ENCODE results near the gene SLC25A12. TPM values are rescaled to one million over a fixed set of nuclear protein-coding genes. Genes with fewer than 3 reads are reported as not detected.
"Not testable (repeated sequence)": the region's sequence is repeated elsewhere in the genome, so short reads cannot be mapped to it uniquely, and the experiment has no call there.

SLC25A12 gene
- total and polyA plus RNA-seq, 10 donors = 9.8 to 25.9 (median 17.8) TPM

DNA sequence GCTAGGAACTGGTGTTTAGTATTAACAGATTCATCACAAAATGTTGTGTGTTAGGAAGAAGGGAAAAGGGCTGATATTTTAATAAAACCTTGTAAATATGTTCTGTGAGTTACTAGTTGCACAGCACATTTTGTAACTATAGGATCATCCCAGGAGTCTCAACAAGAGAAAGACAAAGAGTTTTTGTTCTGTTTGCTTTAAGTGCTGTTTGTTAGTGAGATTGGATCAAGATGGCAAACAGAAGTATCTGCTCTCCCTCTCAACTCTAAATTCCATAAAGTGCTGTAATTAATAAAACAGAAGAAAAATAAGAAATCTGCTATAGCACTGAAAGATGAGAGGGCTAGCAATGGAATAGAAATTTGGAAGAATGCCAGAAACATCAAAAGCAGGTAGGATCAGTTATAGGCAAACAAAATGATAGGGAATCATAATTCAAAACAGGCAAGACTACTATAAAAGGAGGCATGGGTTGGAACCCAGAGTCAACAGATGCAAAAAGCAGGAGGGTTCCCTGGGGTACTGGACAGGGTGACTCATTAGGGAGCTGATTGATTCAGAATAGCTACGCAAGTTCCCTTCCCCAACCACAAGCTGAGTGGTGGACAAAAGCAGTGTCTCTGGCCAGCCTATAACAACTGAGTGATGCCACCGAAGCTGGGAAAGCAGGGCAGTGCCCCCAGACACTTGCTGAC is 131.0 kb downstream of the SLC25A12 start:
- intact Hi-C loops (cut with DNase I; ENCODE audit: low total_unique reads) = no loop called here
- 87 to 96% (median 94%) methylated on average over 2 of the region's 2 CpGs for WGBS, 5 donors
- Histone ChIP-seq H3K4me1 (no peaks in the 10 kb centered on the region), H3K27ac (no peak overlapping the region), H3K27me3 (replicated peaks in 1 of 7) (no peaks in the 10 kb centered on the region), H3K36me3 (peaks cover 0 to 51% (median 12%) of the 10 kb centered on the region in 6 donors), H3K4me3 (no peak overlapping the region), H3K9me3 (peaks cover 0 to 10% (median 0%) of the 10 kb centered on the region in 8 donors)
- DNase-seq = no peak
- TF ChIP-seq, protein P1, sequence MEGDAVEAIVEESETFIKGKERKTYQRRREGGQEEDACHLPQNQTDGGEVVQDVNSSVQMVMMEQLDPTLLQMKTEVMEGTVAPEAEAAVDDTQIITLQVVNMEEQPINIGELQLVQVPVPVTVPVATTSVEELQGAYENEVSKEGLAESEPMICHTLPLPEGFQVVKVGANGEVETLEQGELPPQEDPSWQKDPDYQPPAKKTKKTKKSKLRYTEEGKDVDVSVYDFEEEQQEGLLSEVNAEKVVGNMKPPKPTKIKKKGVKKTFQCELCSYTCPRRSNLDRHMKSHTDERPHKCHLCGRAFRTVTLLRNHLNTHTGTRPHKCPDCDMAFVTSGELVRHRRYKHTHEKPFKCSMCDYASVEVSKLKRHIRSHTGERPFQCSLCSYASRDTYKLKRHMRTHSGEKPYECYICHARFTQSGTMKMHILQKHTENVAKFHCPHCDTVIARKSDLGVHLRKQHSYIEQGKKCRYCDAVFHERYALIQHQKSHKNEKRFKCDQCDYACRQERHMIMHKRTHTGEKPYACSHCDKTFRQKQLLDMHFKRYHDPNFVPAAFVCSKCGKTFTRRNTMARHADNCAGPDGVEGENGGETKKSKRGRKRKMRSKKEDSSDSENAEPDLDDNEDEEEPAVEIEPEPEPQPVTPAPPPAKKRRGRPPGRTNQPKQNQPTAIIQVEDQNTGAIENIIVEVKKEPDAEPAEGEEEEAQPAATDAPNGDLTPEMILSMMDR (IDR thresholded peaks at IDR 0.05 in 8 of 11, conservative IDR thresholded peaks at IDR 0.05 in 3 of 11) = no peak
- TF ChIP-seq POLR2AphosphoS5 (IDR thresholded peaks at IDR 0.05) (no peak), POLR2A (IDR thresholded peaks at IDR 0.05) (no peak)

DNA sequence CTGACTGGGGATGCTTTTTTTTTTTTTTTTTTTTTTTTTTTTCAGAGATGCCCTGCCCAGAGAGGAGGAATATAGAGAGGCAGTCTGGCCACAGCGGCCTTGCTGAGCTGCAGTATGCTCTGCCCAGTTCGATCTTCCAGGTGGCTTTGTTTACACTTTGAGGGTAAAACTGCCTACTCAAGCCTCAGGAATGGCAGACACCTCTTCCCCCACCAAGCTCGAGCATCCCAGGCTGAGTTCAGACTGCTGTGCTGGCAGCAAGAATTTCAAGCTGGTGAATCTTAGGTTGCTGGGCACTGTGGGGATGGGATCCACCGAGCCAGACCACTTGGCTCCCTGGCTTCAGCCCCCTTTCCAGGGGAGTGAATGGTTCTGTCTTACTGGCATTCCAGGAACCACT is 132.9 kb downstream of the SLC25A12 start:
- intact Hi-C loops (cut with DNase I; ENCODE audit: low total_unique reads); H3K4me3 ChIP-seq; H3K4me1 ChIP-seq; DNase-seq; H3K27ac ChIP-seq; H3K27me3 ChIP-seq (replicated peaks in 1 of 7): not testable (repeated sequence)
- peaks cover 0 to 49% (median 12%) of the 10 kb centered on the region in 6 donors for H3K36me3 ChIP-seq
- WGBS, 5 donors = 95 to 100% (median 98%) methylated on average over 3 to 4 of the region's 4 CpGs
- peaks cover 0 to 11% (median 0%) of the 10 kb centered on the region in 8 donors for H3K9me3 ChIP-seq

DNA sequence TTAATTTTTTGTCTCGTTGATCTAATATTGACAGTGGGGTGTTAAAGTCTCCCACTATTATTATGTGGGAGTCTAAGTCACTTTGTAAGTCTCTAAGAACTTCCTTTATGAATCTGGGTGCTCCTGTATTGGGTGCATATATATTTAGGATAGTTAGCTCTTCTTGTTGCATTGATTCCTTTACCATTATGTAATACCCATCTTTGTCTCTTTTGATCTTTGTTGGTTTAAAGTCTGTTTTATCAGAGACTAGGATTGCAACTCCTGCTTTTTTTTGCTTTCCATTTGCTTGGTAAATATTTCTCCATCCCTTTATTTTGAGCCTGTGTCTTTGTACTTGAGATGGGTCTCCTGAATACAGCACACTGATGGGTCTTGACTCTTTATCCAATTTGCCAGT is 135.3 kb downstream of the SLC25A12 start:
- DNase-seq; H3K4me3 ChIP-seq; H3K4me1 ChIP-seq; H3K27ac ChIP-seq; H3K27me3 ChIP-seq (replicated peaks in 1 of 7); intact Hi-C loops (cut with DNase I; ENCODE audit: low total_unique reads): not testable (repeated sequence)
- H3K9me3 ChIP-seq = peaks cover 0 to 24% (median 11%) of the 10 kb centered on the region in 8 donors
- 94 to 100% (median 100%) methylated on average over 1 of the region's 1 CpG for WGBS, 5 donors
- peaks cover 0 to 68% (median 12%) of the 10 kb centered on the region in 6 donors for H3K36me3 ChIP-seq

DNA sequence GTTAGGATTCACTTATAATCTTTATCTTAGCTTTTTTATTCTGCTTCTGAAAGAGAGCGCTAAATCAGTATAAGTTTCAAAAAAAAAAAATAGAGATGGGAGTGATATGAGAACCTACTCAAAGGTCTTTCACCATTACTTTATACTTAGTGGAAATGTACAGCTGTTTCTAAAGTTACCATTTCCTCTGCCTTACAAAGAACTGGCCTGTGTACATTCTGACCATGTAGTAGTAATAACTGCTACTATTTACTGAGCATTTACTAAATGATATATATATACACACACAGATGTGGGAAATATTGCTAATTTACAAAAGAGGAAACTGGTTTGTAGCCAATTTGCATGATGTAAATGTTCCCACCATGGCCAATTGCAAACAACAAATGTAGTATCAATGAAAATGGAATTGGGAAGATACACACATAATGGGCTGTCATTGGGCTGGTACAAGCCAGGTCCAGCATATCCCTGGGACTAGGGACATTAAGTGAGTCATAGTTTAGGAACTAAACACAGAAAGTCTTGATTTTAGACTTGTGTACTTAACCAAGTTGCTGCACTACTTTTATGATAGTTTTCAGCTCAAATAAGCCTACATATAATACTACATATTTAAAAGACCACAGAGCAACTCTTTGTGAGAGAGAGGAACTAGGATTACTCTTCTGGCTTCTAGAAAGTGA is 139.6 kb downstream of the SLC25A12 start:
- TF ChIP-seq POLR2AphosphoS5 (IDR thresholded peaks at IDR 0.05) = no peak
- TF ChIP-seq, protein P1 (IDR thresholded peaks at IDR 0.05 in 8 of 11, conservative IDR thresholded peaks at IDR 0.05 in 3 of 11) = no peak
- TF ChIP-seq POLR2A (IDR thresholded peaks at IDR 0.05) = no peak
- no peak overlapping the region for H3K27ac ChIP-seq
- H3K36me3 ChIP-seq = peaks cover 0 to 77% (median 24%) of the 10 kb centered on the region in 6 donors
- no peak for DNase-seq
- H3K4me1 ChIP-seq = no peaks in the 10 kb centered on the region
- H3K4me3 ChIP-seq = no peak overlapping the region
- peaks cover 0 to 20% (median 11%) of the 10 kb centered on the region in 8 donors for H3K9me3 ChIP-seq
- intact Hi-C loops (cut with DNase I; ENCODE audit: low total_unique reads) = no loop called here
- H3K27me3 ChIP-seq (replicated peaks in 1 of 7) = no peaks in the 10 kb centered on the region
- 91 to 100% (median 98%) methylated on average over 1 of the region's 1 CpG for WGBS, 5 donors

DNA sequence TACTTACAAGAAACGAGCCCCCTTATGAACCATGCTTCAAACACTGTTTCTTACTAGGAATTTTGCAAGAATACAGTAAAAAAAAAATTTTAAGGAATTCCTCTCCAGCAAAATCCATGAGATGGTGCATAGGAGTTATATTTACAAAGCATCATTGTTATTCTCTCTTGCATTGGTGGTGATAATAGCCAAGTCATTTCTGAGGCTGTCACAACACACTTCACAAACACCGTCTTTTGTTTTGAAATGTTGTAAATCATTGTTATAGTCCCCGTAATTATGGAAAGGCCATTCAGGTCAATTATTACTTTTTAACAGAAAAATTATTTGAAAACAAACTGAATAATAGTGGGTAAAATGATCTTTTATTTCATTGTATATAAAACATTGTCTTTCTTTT is 146.7 kb downstream of the SLC25A12 start:
- peaks cover 0 to 98% (median 66%) of the 10 kb centered on the region in 6 donors for H3K36me3 ChIP-seq
- H3K4me1 ChIP-seq = peaks cover 0 to 8% (median 0%) of the 10 kb centered on the region in 6 donors
- WGBS, 5 donors = 91 to 99% (median 93%) methylated on average over 3 of the region's 3 CpGs
- no peaks in the 10 kb centered on the region for H3K27me3 ChIP-seq (replicated peaks in 1 of 7)
- no peak for DNase-seq
- TF ChIP-seq, protein P1 (IDR thresholded peaks at IDR 0.05 in 8 of 11, conservative IDR thresholded peaks at IDR 0.05 in 3 of 11) = no peak
- TF ChIP-seq POLR2AphosphoS5 (IDR thresholded peaks at IDR 0.05) = no peak
- no peak for TF ChIP-seq POLR2A (IDR thresholded peaks at IDR 0.05)
- intact Hi-C loops (cut with DNase I; ENCODE audit: low total_unique reads) = no loop called here
- no peak overlapping the region for H3K27ac ChIP-seq
- no peaks in the 10 kb centered on the region for H3K9me3 ChIP-seq
- no peak overlapping the region for H3K4me3 ChIP-seq

Data from spleen (tissue), 11 donors.